DMS153 treated with DMSO at 0.1 percent for 48 hours (cell line): Measurements from ENCODE around the gene TMED10.
A peak's percentile ranks its signal among the peaks of the same experiment; 100 is the strongest.
"Not testable (repeated sequence)": the region's sequence is repeated elsewhere in the genome, so short reads cannot be mapped to it uniquely, and the experiment has no call there.

Source experiments
- DNase-seq: peaks from one replicate; lab custom pipeline; 2025; ENCODE audit not compliant: unreplicated experiment; lab: John Stamatoyannopoulos, UW

Gene TMED10

DNA sequence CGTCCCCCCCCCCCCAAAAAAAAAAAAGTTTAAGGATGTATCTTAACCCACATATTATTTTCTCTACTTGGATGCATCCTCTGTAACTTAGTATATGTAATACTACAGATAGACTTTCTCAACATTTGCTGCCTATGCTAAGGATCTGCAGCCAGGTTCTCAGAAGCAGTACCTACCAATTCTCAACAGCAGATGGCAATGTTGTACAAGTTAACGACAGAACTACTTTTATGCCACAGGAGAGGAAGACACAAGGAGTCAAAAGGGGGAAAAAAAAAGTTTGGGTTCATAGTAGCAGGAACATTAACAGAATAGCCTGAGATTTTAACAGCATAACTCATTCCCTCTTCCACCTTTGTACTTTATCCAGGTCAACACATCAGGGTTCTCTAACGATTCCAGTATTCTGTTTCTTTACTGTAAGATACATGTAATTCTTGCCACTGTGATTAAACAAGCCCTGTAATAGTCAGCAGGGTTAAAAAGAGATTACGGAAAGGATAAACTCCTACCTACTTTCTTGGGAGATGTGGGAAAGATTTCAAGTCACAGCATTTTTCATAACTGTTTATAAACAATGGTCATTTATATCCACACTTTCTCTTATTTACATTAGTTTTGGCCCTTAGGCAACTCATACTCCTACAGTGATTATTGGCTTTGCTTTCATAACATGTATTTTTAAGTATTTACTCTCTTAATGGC is 43.9 kb downstream of the TMED10 start:
- peak; percentile 66 for DNase-seq

DNA sequence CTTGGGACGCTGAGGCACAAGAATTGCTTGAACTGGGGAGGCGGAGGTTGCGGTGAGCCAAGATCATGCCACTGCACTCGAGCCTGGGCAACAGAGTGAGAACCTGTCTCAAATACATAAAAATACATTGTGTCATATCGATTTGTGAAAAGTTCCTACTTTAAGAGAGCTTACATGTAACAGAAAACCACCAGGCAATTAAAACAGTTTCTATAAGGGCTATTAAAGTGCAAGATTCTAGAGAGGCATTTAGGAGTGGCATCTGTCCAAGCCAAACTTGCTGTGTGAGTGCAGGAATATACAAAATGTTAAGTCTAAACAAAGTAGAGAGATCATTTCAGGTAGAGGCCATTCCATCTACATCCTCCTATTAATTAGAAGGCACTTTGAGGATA is 47.8 kb downstream of the TMED10 start:
- no peak for DNase-seq

DNA sequence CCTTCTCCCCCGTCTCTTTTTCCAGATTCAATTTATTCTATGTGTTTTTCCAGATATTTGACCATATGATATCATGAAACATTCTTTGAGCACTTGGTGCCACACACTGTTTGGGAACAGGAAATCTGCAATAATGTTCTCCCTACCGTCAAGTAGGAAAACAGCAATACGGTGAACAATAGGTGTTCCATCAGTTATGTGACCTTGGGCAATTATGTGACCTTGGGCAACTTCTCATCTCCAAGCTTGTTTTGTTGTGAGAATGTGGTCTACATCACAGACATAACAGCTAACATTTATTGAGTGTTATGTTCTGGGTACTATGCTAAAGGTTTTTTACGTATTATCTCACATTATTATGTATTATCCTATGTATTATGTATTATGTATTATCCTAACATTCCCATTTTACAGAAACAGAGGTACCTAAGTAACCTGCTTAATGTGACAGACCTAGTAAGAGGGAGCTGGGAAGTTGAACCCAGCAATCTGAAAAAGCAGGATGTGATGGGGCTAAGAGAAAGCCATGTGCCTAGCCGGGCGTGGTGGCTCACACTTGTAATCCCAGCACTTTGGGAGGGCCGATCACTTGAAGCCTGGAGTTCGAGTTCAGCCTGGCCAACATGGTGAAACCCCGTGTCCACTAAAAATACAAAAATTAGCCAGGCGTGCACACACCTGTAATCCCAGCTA is 48.4 kb downstream of the TMED10 start:
- DNase-seq = no peak

DNA sequence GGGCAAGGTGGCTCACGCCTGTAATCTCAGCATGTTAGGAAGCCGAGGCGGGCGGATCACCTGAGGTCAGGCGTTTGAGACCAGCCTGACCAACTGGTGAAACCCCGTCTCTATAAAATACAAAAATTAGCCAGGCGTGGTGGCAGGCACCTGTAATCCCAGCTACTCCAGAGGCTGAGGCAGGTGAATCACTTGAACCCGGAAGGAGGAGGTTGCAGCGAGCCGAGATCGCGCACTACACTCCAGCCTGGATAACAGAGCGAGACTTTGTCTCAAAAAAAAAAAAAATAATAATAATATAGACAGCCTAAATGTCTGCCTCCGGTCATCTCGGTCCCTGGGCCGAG is 49.0 kb downstream of the TMED10 start:
- DNase-seq = not testable (repeated sequence)

DNA sequence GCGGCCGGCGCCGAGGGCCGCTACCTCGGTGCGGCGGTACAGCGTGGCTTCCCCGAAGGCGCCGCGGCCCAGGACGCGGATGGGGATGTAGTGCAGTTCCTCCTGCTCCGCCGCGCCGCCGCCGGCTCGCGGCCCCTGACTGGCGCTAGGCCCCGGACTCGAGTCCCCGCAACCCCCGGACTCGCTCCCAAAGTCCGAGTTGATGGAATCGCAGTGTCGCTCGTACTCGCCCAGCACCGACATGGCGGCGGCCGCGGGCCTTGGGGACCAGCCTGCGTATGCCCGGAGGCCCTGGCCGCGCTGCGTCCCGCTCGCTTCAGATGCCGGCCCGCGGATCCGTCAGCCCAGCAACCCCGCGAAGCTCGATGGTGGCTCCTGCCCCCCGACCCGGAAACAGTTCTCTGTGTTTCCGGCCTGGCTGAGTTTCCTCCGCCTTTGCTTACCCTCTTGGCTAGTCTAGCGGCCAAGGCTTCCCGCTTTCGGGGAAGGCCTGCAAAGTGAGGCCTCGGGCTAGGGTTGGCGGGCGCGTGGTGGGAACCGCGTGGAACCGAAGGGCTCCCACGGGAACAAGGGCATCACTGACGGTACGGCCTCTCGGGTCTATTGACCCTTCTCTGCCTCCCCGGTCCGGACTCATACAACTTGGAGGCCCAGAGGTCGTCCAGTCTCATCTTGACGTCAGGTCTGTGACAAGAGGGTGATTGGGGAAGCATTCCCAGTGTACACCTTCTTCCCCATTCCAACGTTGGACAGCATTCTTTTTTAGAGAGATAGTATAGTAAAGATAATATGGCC is 49.5 kb downstream of the TMED10 start, which contains the start of gene NEK9:
Gene NEK9, minus strand, starts transcription at position 370 of the 795 bp plus-strand sequence. Its CDS starts 127 bp downstream, at position 243.
- DNase-seq = peak; percentile 53

DNA sequence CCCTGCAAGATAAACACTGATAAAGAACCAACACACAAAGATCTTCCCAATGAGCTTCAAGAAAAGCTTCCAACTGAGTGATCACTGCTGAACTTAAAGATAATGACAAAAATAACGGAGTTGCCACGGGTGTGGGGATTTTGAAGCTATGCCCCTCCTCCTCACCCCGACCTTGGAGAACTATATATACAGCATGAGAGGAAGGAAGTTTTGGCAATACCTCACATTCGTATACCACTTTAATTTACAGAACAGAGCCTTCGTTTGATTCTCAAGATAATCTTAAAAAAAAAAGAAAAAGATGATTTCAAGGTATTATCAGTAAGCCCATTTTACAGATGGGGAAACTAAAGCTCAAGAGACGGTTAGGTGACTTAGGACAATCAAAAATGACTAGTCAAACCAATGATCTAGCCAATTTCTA is 50.3 kb downstream of the TMED10 start:
- DNase-seq = no peak

DNA sequence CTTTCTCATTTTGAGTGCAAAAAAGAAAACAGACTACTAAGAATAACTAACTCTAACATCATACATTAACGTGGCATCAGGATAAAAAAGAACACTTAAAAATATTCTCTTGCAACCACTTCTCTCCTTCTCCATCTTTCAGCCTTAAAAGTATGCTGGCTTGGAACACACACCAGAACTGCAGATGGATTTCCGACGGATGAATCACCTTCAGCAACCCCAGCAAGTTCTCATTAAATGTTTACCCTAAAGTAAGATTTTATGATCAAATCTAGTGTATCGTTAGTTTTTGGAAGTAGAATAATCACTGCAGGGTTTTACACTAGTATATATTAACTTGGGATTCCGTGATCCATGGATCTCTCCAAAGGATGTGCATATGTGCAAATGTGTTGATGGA is 50.8 kb downstream of the TMED10 start:
- DNase-seq = no peak

DNA sequence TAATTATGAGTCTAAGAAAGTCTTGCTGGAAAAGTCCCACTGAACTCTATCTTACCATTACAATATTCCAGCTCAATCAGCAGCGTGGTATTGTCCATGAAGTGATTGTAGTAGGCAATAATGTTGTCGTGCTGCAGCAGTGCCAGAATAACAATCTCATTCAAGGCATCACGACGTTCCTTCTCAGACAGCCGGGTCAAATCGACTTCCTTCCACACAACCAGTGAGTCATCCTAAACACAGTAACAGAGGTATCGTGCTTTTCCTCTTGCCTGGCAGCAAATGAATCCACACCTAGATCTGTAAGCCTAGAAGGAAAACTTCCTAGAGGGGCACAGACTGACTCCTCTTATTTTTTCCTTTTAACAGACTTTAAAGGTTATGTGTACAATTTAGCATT is 52.4 kb downstream of the TMED10 start:
- DNase-seq = no peak

DNA sequence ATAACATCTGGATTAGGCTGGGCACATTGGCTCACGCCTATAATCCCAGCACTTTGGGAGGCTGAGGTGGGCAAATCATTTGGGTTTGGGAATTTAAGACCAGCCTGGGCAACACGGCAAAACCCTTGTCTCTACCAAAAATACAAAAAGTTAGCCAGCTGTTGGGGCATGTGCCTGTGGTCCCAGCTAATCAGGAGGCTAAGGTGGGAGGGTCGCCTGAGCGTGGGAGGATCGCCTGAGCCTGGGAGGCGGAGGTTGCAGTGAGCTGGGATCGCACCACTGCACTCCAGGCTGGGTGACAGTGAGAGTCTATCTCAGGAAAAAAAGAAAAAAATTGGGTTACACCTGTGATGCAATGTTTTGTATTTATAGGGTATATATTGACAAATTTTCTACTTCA is 54.9 kb downstream of the TMED10 start:
- no peak for DNase-seq

DNA sequence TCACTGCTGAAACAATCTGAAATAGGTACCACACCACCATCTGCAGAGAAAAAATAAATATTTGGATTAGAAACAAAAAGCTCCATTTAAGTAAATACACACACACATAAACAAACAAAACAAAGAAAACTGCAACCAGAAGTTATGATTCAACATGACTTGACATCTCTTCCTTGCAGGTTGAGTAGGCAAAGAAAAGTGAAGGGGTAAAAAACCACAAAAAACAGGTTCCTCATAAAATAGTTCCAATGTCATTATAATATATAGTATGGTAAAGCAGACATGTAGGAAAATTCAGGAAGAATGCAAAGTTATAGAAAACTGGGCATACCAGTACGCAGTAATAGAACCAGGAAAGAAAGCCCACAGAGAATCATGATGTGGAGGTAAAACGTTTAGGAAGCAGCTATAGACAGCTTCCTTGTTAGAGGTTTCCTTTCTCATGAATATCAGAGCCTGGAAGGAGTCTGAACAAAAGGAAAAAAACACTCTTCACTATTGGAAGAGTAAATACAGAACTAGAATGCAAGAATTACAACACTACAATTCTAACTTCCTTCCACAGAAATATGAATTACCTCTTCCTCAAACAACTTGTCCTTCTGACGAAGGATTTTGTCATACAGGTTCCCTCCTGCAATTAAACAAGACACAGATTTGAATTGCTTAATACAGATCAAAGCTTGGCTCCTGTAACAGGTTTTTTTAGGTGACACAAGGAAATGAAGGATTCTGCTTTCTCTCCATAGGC is 55.7 kb downstream of the TMED10 start:
- DNase-seq = no peak

DNA sequence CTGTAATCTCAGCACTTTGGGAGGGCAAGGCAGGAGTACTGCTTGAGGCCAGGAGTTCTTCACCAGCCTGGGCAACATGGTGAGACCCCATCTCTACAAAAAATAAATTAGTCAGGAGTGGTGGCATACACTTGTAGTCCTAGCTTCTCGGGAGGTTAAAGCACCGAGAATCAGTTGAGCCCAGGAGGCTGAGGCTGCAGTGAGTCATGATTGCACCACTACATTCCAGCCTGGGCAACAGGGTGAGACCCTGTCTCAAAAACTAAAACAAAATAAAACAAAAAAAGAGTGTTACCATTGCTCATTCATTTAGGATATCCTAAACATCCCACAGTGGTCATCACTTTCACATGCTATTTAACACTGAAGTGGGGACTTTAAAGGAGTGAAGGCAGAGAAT is 57.4 kb downstream of the TMED10 start:
- no peak for DNase-seq

DNA sequence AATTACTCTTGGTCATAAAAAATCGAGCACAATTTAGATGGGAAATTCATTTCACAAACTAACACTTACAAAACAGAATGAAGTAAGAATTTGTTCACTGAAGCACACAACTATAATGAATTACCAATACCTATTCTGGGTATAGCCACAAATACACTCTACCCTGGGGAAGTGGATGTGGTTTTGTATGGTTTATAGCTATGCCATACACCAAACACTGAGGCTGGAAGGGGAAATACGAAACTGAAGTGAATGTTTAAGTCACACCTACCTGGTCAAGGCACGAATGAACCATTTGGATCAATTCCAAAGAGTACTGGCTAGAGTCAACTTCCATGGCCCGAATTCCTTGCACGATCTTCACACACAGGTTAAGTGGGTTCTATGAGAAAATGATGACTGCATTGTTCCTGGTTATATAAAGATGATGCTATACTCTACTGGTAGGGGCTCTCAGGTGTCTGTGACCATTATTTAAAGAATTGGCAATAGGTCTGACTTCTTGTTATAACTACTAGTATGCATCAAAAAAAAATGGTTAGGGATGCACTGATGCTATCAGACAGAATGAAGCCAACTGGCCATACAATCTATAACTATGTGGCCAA is 62.4 kb downstream of the TMED10 start:
- DNase-seq = no peak

DNA sequence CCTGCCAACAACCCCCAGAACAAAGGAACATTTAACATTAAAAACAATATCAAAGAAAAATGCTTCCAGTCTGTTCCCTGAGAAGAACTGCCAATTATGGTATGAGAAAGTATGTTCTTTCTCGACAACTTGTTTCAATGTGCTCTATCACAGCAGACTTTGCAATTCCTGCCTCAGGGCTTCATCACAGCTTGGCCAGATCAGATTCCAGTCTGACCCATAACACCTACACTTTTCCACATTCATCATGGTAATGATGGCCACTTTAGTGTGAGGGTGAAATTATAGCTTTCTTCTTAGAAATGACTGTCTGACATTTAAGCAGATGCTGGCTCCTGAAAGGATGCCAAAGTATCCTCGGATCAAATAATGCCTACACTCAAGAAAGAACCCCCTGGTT is 66.5 kb downstream of the TMED10 start:
- no peak for DNase-seq

DNA sequence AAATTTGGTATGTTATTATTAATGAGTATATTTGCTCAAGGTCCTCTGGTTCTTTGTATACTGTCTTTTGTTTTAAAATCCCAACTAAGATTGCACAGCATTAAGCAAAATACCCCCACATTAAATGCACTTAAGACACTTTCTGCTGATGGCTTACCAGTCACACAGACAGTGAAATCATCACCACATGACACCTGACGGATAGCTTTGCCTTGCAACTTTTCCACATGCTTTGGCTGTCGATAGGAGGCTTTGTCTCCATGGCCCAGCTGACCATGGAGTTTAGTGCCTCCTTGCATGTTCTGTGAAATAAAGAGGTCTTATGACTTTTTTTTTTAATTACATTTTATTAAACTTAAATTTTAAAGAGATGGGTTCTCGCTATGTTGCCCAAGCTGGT is 69.2 kb downstream of the TMED10 start:
- DNase-seq = no peak

DNA sequence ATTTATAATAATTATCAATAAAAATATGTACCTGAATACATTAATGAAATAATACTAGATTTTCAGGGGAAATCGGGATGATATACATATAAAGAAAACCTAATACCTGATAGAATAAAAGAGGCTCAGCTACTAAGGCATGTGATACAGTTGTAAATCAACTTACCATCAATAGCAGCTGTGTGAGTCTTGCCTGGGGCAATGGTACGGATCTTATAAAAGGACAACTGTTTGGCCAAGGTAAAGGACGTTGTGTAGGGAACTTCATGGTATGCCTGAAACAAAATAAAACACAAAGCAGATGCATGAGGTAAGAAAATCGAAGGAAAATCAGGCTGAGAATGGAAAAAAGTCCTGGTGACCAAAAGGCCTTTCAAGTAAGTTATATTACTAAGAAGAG is 74.9 kb downstream of the TMED10 start:
- DNase-seq = no peak

DNA sequence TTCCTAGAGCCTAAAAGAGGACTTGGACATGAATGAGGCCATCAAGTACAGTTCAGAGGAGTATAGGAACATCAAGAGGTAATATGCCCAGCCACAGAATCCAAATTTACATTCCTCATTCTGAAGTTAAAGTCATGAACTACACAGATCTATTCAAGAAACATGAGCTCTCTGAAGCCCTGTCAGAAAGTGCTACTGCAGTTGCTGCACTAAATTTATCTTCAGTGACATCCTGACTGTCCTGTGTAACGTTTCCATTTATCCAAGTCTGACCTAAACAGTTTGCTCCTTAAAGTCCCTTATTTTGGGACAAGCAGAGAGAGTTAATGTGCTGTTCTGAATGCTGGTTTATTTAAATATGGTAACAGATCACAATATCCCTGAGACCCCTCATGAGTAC is 77.7 kb downstream of the TMED10 start:
- no peak for DNase-seq

DNA sequence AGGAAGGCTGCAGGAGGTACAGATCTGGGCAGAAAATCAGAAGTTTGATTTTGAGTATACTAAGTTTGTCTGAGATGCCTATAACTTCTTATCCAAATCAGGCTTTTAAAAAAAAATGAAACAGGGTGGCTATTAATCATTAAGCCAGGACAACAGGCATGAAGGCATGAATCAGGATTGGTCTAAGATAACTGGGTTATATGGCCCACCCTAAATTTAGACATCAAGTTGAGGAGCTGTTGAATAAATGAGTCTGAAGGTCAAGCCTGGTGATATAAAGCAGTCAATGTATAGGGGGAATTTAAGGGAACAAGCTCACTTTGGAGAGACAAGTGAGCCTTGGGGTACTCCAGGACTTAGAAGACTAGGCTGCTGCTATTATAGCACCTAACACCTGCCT is 78.2 kb downstream of the TMED10 start:
- no peak for DNase-seq

DNA sequence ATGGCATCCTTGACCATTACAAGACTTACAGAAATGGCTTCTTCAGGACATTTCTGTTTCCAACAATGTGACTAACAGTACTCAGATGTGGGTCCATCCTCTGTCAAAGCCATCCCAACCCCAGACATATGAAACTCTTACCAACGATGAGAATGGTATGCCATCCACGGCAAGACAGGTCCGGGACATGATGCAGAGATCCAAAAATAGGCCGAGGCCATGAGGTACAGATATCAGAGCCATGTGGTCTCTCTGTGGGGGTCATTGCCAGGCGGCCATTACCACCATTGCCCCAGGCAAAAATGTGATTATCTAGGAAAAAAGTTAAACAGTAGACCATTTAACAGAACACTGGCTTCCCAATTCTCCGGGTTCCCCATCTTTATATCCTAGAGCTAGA is 79.5 kb downstream of the TMED10 start:
- DNase-seq = no peak

DNA sequence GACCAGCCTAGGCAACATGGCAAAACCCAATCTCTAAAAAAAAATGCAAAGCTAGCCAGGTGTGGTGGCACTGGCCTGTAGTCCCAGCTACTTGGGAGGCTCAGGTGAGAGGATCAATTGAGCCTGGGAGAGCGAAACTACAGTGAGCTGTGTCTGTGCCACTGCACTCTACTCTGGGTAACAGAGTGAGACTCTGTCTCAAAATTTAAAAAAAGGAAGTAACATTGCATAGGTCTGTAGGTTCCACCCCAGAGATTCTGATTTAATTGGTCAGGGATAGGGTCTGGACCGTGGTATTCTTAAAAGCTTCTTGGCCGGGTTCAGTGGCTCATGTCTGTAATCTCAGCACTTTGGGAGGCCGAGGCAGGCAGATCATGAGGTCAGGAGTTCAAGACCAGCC is 80.7 kb downstream of the TMED10 start:
- no peak for DNase-seq

DNA sequence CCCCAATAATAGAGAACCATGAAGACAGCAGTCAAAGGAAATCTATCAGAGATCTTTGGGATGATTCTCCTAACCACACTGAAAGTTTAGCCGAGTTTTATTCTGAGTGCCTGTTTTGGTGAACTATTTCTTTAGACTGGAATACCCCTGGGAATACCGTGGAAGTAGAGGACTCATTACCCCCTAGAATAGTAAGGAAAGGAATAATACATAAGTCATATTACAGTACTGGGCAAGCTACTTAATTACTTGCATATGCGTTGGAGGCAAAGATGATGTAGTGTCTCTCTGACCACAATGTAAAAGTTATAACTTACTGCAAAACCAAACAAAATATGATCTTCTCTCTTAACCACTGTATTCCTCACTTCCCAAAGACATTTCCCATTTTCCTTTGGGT is 81.5 kb downstream of the TMED10 start:
- DNase-seq = no peak

DNA sequence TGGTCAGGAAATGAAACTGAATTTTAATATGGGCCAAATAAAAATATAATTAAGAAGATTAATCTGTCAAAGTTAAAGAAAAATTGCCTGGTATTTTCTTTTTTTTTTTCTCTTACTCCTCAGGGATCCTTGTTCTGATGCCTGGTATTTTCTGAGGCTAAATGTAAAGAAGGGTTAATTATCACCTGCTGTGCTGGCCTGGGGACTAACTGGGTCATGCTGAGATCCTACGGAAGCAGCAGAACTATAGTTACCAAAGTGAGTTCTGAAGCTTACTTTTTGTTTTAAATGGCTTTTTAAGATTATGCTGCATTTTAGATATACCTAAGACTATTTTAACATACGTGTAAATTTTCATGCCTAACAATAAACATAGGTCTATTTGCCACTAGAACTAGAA is 83.7 kb downstream of the TMED10 start:
- DNase-seq = no peak
